Small intestine (tissue), 7 donors: Measurements from ENCODE around the gene RRM2. TPM values are rescaled to one million over a fixed set of nuclear protein-coding genes. Genes with fewer than 3 reads are reported as not detected.
A peak's percentile ranks its signal among the peaks of the same experiment; 100 is the strongest.

Experiments
- DNase-seq, 2 donors: peaks; one replicate each; pipeline versions ENCODE4 v3.0.0 to v3.0.0-alpha.2; 2013
- FAIRE-seq: peaks from 2 replicates; lab custom pipeline; 2012; peaks lifted over from hg19 to GRCh38; lab: Jason Lieb, UNC
- H3K27ac ChIP-seq, 3 donors: one replicate each; pipeline ENCODE4 v1.5.1; 2013; ENCODE audit warnings: low read length in 2 of 3, mild to moderate bottlenecking in 2 of 3, control low read depth in 1 of 3, inconsistent platforms in 1 of 3, low read depth in 1 of 3, moderate library complexity in 1 of 3
- H3K27me3 ChIP-seq, 3 donors: one replicate each; pipeline ENCODE4 v1.6.1; 2013; ENCODE audit warnings: low read length in 3 of 3, inconsistent platforms in 1 of 3; ENCODE audit not compliant: control insufficient read depth in 3 of 3, insufficient read depth in 3 of 3
- H3K36me3 ChIP-seq, 3 donors: one replicate each; pipeline ENCODE4 v1.6.1; 2013; ENCODE audit warnings: low read length in 3 of 3, inconsistent platforms in 1 of 3, low read depth in 1 of 3, mild to moderate bottlenecking in 1 of 3, moderate library complexity in 1 of 3; ENCODE audit not compliant: control insufficient read depth in 3 of 3, insufficient read depth in 2 of 3
- H3K4me1 ChIP-seq, 3 donors: one replicate each; pipeline ENCODE4 v1.6.1; 2013; ENCODE audit warnings: low read length in 2 of 3, inconsistent platforms in 1 of 3, low read depth in 1 of 3, mild to moderate bottlenecking in 1 of 3, moderate library complexity in 1 of 3; ENCODE audit not compliant: control insufficient read depth in 3 of 3, insufficient read depth in 2 of 3
- H3K4me3 ChIP-seq, 3 donors: one replicate each; pipeline ENCODE4 v1.5.1; 2013; ENCODE audit warnings: low read length in 3 of 3, control low read depth in 1 of 3, inconsistent platforms in 1 of 3, low read depth in 1 of 3, mild to moderate bottlenecking in 1 of 3, moderate library complexity in 1 of 3
- H3K9me3 ChIP-seq, 2 donors: one replicate each; pipeline ENCODE4 v1.6.1; 2013; ENCODE audit warnings: low read depth in 1 of 2, low read length in 1 of 2; ENCODE audit not compliant: control insufficient read depth in 2 of 2, insufficient read depth in 1 of 2
- WGBS, 3 donors: extraction: QIAGEN DNeasy Blood & Tissue Kit; methylation state at CpG; one replicate each; pipeline ENCODE4 v1.1.7; 2013; 5-methylcytosine and 5-hydroxymethylcytosine counted together
- polyA plus RNA-seq, 4 donors: library from polyadenylated mRNA; stranded (reverse) in 3 of 4; unstranded in 1 of 4; fragments of 200-250 nt in 3 of 4; fragments of 120-200 nt in 1 of 4; gene quantifications; one replicate each; pipeline versions ENCODE4 v1.2.1 to v1.2.3, GENCODE V29; 2013
- donor health status: healthy with polysubstance abuse.
- donor health status: control.
- donor health status: control.
- donor health status: Bipolar disorder and iron deficiency.
- donor health status: healthy.

RRM2 gene
- polyA plus RNA-seq, 4 donors, result 5.4 to 62.9 (median 19.9) TPM

GRCh38 chr2:10137053-10137843 is 14.7 kb downstream of the RRM2 start:
- 76 to 86% (median 77%) methylated on average over 10 of the region's 10 CpGs for WGBS, 3 donors
- Histone ChIP-seq H3K4me3 (no peak overlapping the region), H3K27ac (no peak overlapping the region), H3K9me3 (no peaks in the 10 kb centered on the region), H3K4me1 (peaks cover 0 to 15% (median 0%) of the 10 kb centered on the region in 3 donors), H3K36me3 (peaks cover 0 to 9% (median 0%) of the 10 kb centered on the region in 3 donors), H3K27me3 (no peaks in the 10 kb centered on the region)
- DNase-seq (no peak), FAIRE-seq (no peak)

GRCh38 chr2:10139536-10139935 is 17.0 kb downstream of the RRM2 start:
- Histone ChIP-seq H3K27me3 (no peaks in the 10 kb centered on the region), H3K27ac (no peak overlapping the region), H3K9me3 (no peaks in the 10 kb centered on the region), H3K4me1 (peaks cover 0 to 27% (median 0%) of the 10 kb centered on the region in 3 donors), H3K36me3 (peaks cover 0 to 10% (median 0%) of the 10 kb centered on the region in 3 donors), H3K4me3 (no peak overlapping the region)
- no peak for DNase-seq
- WGBS, 3 donors, result 92 to 96% (median 95%) methylated on average over 6 of the region's 6 CpGs
- FAIRE-seq, result no peak

DNA sequence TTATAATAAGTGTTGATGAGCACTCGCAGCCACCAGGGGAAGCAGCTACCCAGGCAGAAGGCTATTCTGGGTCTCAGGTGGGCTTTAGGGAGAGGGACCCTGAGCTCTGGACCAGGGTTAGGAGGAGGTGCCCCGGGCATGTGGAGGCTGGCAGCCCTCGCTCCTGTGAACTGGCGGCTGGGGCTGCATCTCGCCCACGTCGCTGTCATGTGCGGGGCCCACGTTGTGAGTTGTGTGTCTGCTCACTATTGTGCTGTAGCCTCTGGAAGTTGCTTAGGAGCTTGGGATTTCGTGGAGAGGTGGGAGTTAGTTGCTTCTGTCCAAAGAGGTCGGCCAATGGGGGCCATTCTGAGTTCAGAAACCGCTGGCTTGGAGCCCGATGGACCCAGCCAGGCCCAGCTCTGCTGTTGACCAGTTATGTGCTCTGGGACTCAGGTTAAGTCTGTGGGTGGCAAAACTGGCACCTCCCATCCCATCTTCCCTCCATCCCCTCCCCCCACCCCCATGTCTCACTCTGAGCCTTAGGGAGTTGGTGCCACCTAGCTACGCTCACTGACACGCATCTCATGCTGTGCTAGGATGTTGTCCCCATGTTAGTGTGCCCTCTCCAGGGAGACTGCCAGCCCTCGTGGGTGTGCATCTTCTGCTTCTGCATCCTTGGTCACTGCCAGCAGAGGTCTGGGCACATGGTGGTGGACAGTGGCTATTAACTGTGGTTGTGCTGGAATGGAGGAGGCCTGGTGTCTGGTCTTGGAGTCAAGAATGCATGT is 18.5 kb downstream of the RRM2 start:
- Histone ChIP-seq H3K27ac (no peak overlapping the region), H3K4me1 (peaks cover 0 to 32% (median 0%) of the 10 kb centered on the region in 3 donors), H3K36me3 (peaks cover 0 to 16% (median 0%) of the 10 kb centered on the region in 3 donors), H3K4me3 (no peak overlapping the region), H3K9me3 (no peaks in the 10 kb centered on the region), H3K27me3 (no peaks in the 10 kb centered on the region)
- DNase-seq (no peak), FAIRE-seq (no peak)
- WGBS, 3 donors, result 90 to 92% (median 91%) methylated on average over 16 of the region's 16 CpGs

GRCh38 chr2:10141736-10142639 is 19.4 kb downstream of the RRM2 start:
- WGBS, 3 donors, result 62 to 74% (median 69%) methylated on average over 30 to 32 of the region's 32 CpGs
- Histone ChIP-seq H3K4me3 (no peak overlapping the region), H3K27ac (no peak overlapping the region), H3K36me3 (peaks cover 0 to 22% (median 0%) of the 10 kb centered on the region in 3 donors), H3K4me1 (peaks cover 0 to 27% (median 0%) of the 10 kb centered on the region in 3 donors), H3K9me3 (no peaks in the 10 kb centered on the region), H3K27me3 (no peaks in the 10 kb centered on the region)
- DNase-seq, result peak; percentile 47 to 54
- no peak for FAIRE-seq

- Histone ChIP-seq H3K9me3 (no peaks in the 10 kb centered on the region), H3K27me3 (no peaks in the 10 kb centered on the region), H3K27ac (no peak overlapping the region), H3K4me1 (peaks cover 0 to 27% (median 0%) of the 10 kb centered on the region in 3 donors), H3K4me3 (no peak overlapping the region), H3K36me3 (peaks cover 0 to 25% (median 0%) of the 10 kb centered on the region in 3 donors)
- 76 to 89% (median 81%) methylated on average over 11 of the region's 11 CpGs for WGBS, 3 donors
- FAIRE-seq, result no peak
- no peak for DNase-seq
These were observed 20.1 kb downstream of the RRM2 start for GRCh38 chr2:10142640-10142965.

GRCh38 chr2:10144771-10145518 is 22.4 kb downstream of the RRM2 start:
- no peaks in the 10 kb centered on the region for H3K9me3 ChIP-seq
- FAIRE-seq, result no peak
- no peaks in the 10 kb centered on the region for H3K27me3 ChIP-seq
- peak overlapping the region in 2 of 3 donors; percentile 13 to 65 for H3K27ac ChIP-seq
- H3K4me3 ChIP-seq, result no peak overlapping the region
- peaks cover 0 to 25% (median 0%) of the 10 kb centered on the region in 3 donors for H3K36me3 ChIP-seq
- 79 to 90% (median 85%) methylated on average over 16 of the region's 16 CpGs for WGBS, 3 donors
- DNase-seq, result peak in 1 of 2 donors; percentile 67
- H3K4me1 ChIP-seq, result peaks cover 0 to 27% (median 0%) of the 10 kb centered on the region in 3 donors

DNA sequence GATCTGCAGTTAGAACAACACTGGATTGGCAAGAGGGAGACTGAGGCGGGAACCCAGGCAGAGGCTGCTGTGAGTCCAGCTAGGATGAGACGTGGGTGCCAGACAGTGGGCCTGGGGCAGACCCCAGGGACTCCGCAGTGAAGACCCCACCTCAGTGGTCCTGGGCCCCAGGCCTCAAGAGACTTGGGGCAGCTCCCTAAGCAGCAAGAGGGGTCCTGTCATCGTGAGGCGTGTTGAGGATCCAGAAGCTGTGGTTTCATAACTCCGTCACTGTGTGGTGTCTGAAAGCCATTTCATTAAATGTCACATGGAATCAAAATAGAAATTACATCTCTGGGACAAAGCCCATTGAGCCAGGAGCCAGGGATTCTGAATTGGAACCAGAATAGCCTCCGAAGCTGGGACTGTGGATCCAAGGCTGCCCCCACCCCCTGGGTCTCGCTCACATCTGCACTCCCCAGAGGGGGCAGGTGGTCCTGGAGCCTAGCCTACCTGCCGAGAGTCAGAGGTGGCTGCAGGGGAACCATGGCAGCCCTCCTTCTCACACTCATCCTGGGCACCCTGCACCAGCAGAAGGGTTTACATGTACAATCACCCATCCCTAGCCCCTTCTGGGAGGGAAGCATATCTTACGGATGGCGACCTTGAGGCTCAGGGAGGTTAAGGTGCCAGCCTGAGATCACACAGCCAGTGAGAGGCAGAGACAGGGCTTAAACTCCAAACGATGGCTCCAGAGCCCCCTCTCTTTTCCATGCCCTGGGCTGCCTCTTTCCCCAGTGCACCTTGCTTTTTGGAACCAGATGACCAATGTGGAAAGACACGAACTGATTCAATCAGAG is 23.2 kb downstream of the RRM2 start:
- WGBS, 3 donors, result 82 to 89% (median 88%) methylated on average over 13 of the region's 13 CpGs
- DNase-seq (no peak), FAIRE-seq (no peak)
- no peak overlapping the region for H3K27ac ChIP-seq
- H3K9me3 ChIP-seq, result no peaks in the 10 kb centered on the region
- no peaks in the 10 kb centered on the region for H3K27me3 ChIP-seq
- peaks cover 0 to 25% (median 0%) of the 10 kb centered on the region in 3 donors for H3K36me3 ChIP-seq
- peaks cover 0 to 27% (median 0%) of the 10 kb centered on the region in 3 donors for H3K4me1 ChIP-seq
- H3K4me3 ChIP-seq, result no peak overlapping the region
